ENCODE results near the gene ICE2.

- no peak for TF ChIP-seq CTCF (IDR thresholded peaks at IDR 0.05)
- no peak for TF ChIP-seq POLR2A (IDR thresholded peaks at IDR 0.05)
- no peak for TF ChIP-seq POLR2AphosphoS5 (IDR thresholded peaks at IDR 0.05; ENCODE audit: insufficient read depth in 1 of 2, low read depth in 1 of 2)
Observed at GRCh38 chr15:60477916-60478565, 901 bp downstream of the ICE2 start.
